ENCODE data around the gene HSD17B8. TPM values are rescaled to one million over a fixed set of nuclear protein-coding genes. Genes with fewer than 3 reads are reported as not detected.

The HSD17B8 gene
- total and polyA plus RNA-seq, 10 of the 15 experiments (the other 5 are each of a cell fraction or from before 2014, with no cell fraction given): 3.1 to 54.3 (median 26.5) TPM

DNA sequence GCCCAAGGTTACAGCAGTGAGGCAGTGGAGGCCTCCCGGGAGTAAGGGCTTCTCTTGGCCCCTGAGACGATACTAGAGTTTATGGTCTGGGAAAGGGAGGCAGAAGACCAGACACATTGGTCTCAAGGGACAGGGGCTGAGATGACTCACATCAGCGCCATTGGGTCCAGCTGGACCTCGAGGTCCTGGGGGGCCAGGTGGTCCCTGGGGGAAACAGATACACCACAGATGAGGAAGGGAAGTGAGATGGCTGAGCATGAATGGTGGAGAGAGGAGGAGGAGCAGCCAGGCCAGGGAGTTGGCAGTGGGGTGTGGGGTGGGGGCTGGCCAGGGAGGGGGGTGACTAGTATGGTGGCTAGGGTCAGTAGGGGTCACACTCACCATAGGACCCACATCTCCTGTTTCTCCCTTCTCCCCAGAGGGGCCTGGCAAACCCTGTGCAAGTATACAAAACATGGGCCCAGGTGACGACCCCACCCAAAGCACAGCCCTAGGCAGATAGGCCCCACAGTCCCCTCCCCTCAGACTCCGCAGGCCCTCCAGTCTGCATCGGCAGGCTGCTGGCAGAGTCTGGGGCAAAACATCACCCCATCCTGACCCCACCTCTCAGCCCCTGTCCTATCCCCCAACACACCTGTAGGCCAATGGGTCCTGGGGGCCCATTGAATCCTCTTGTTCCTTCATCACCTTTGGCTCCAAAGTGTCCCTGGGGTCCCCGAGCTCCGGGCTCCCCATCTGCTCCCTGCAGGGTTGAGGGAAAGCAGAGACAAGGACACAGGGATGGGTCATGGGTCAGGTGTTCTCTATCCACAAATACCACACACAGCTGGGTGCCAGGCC lies 34.1 kb upstream of the HSD17B8 start (continued):
- TF ChIP-seq, protein P1, sequence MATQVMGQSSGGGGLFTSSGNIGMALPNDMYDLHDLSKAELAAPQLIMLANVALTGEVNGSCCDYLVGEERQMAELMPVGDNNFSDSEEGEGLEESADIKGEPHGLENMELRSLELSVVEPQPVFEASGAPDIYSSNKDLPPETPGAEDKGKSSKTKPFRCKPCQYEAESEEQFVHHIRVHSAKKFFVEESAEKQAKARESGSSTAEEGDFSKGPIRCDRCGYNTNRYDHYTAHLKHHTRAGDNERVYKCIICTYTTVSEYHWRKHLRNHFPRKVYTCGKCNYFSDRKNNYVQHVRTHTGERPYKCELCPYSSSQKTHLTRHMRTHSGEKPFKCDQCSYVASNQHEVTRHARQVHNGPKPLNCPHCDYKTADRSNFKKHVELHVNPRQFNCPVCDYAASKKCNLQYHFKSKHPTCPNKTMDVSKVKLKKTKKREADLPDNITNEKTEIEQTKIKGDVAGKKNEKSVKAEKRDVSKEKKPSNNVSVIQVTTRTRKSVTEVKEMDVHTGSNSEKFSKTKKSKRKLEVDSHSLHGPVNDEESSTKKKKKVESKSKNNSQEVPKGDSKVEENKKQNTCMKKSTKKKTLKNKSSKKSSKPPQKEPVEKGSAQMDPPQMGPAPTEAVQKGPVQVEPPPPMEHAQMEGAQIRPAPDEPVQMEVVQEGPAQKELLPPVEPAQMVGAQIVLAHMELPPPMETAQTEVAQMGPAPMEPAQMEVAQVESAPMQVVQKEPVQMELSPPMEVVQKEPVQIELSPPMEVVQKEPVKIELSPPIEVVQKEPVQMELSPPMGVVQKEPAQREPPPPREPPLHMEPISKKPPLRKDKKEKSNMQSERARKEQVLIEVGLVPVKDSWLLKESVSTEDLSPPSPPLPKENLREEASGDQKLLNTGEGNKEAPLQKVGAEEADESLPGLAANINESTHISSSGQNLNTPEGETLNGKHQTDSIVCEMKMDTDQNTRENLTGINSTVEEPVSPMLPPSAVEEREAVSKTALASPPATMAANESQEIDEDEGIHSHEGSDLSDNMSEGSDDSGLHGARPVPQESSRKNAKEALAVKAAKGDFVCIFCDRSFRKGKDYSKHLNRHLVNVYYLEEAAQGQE (IDR thresholded peaks at IDR 0.05; ENCODE audit: low read depth, low read length): no peak
- TF ChIP-seq YBX1 (IDR thresholded peaks at IDR 0.05) (peak; percentile 97), MEF2A (IDR thresholded peaks at IDR 0.05; ENCODE audit: insufficient read depth, low read depth, low read length) (no peak), CBX5 (IDR thresholded peaks at IDR 0.05; ENCODE audit: low read depth) (no peak), ASH2L (IDR thresholded peaks at IDR 0.05; ENCODE audit: borderline replicate concordance, low read depth) (no peak), HDAC6 (IDR thresholded peaks at IDR 0.05; ENCODE audit: unreplicated experiment) (no peak), SMAD5 (IDR thresholded peaks at IDR 0.05; ENCODE audit: low read depth) (no peak)
- TF ChIP-seq, protein P2, sequence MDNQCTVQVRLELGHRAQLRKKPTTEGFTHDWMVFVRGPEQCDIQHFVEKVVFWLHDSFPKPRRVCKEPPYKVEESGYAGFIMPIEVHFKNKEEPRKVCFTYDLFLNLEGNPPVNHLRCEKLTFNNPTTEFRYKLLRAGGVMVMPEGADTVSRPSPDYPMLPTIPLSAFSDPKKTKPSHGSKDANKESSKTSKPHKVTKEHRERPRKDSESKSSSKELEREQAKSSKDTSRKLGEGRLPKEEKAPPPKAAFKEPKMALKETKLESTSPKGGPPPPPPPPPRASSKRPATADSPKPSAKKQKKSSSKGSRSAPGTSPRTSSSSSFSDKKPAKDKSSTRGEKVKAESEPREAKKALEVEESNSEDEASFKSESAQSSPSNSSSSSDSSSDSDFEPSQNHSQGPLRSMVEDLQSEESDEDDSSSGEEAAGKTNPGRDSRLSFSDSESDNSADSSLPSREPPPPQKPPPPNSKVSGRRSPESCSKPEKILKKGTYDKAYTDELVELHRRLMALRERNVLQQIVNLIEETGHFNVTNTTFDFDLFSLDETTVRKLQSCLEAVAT (IDR thresholded peaks at IDR 0.05): no peak
